Ramos (cell line): ENCODE measurements around the gene CETP.

Source experiments
- in situ Hi-C: fragments of 300-500 bp; cut with MboI; formaldehyde crosslinking; loops from one replicate; pipeline ENCODE4 v1.14.3; 2022; ENCODE audit warnings: low sequenced_read_pairs; ENCODE audit not compliant: unreplicated experiment

Gene CETP

DNA sequence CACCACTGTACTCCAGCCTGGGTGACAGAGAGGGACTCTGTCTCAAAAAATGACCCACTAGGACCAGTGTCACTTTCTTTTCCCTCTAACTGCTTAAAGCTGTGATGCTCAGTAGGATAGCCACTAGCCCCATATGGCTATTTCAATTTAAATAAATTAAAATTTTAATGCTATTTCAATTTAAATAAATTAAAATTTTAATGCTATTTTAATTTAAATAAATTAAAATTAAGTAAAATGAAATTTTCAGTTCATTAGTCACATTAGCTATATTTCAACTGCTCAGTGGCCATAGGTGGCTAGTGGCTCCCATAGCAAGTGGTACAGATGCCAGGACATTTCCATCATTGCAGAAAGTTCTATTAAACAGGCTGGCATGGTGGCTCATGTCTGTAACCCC is 70.6 kb downstream of the CETP start:
- in situ Hi-C loops = no loop called here

DNA sequence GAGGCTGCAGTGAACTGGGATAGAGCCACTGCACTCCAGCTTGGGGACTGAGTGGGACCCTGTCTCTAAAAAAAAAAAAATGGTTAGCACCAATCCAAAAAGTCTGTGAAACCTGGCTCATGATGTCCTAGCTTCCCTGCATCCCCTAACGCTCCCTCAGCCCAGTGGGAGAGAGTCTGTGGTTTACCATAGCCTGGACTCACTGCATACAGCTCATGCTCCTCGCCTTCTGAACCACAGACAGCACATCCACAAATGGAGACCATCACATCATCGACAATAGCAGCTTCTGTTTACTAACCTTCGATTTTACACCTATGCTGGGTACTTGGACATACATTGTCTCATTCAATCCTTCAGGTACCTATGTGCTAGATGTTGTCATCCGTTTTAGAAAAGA is 71.2 kb downstream of the CETP start:
- in situ Hi-C loops = no loop called here
